SK-N-SH (cell line): ENCODE measurements around the gene GNS.

Source experiments
- EP300 ChIP-seq, 2 experiments: IDR thresholded peaks; 2 replicates each; pipeline versions ENCODE4 v1.4.0 to v1.6.1; 2012; ENCODE audit warnings: borderline replicate concordance in 1 of 2, low read depth in 1 of 2, low read length in 1 of 2
- EZH2phosphoT487 ChIP-seq: fragments of 200-600 bp; sonication (generic); IDR thresholded peaks from 2 replicates; pipeline ENCODE4 v1.6.1; 2017; ENCODE audit warnings: low read depth, mixed run types, mild to moderate bottlenecking, antibody characterized with exemption, moderate library complexity, borderline replicate concordance
- FOXM1 ChIP-seq: IDR thresholded peaks from 2 replicates; pipeline ENCODE4 v1.4.0; 2012; ENCODE audit warnings: low read depth, mild to moderate bottlenecking
- MXI1 ChIP-seq: IDR thresholded peaks from 2 replicates; pipeline ENCODE4 v1.6.1; 2012; ENCODE audit warnings: mild to moderate bottlenecking, low read depth, low read length, improper control_type of control experiment
- RAD21 ChIP-seq: IDR thresholded peaks from 2 replicates; pipeline ENCODE4 v1.6.1; 2012; ENCODE audit warnings: mild to moderate bottlenecking, low read length
- RCOR1 ChIP-seq: fragments of 150-350 bp; IDR thresholded peaks from 2 replicates; pipeline ENCODE4 v1.6.1; 2017; ENCODE audit warnings: antibody characterized with exemption, low read length
- SIN3A ChIP-seq: IDR thresholded peaks from 2 replicates; pipeline ENCODE4 v1.6.1; 2012; ENCODE audit warnings: low read depth, mild to moderate bottlenecking, low read length, moderate library complexity, borderline replicate concordance
- TAF1 ChIP-seq: IDR thresholded peaks from 2 replicates; pipeline ENCODE4 v1.6.1; 2012; ENCODE audit warnings: low read depth, mild to moderate bottlenecking, low read length, moderate library complexity, borderline replicate concordance
- TEAD4 ChIP-seq: IDR thresholded peaks from 2 replicates; pipeline ENCODE4 v1.4.0; 2012; ENCODE audit warnings: mild to moderate bottlenecking, borderline replicate concordance; ENCODE audit not compliant: insufficient read depth
- TF ChIP-seq, protein P1 (sequence below): fragments of 200-600 bp; sonication (generic); IDR thresholded peaks from 2 replicates; pipeline ENCODE4 v1.6.1; 2017; ENCODE audit warnings: antibody characterized with exemption, mild to moderate bottlenecking, moderate library complexity
- TF ChIP-seq, protein P2 (sequence below): IDR thresholded peaks from 2 replicates; pipeline ENCODE4; 2012
- TF ChIP-seq, protein P3 (sequence below): IDR thresholded peaks from 2 replicates; pipeline ENCODE4 v1.4.0; 2012; ENCODE audit warnings: low read depth, borderline replicate concordance
- TF ChIP-seq, protein P4 (sequence below): IDR thresholded peaks from 2 replicates; pipeline ENCODE4 v1.4.0; 2012; ENCODE audit warnings: low read depth

DNA sequence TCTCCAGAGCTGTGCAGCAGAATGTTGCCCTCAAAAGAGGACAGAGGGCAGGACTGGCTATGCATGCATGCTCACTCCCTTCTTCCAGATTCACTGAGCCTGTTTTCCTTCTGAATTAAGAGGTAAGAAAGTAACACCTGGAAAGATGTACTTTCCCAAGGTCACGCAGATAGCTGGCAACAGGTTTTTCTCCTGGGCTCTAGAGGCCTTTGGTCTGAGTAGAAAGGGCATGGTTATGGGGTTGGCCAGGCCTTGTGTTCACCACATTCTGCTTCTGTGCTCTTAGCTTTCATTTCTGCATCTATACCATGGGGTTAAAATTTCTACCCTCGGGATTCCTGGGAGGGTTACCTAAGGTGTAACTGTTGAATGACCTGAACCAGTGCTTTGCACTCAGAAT lies 91.4 kb downstream of the GNS start:
- TF ChIP-seq, protein P1, sequence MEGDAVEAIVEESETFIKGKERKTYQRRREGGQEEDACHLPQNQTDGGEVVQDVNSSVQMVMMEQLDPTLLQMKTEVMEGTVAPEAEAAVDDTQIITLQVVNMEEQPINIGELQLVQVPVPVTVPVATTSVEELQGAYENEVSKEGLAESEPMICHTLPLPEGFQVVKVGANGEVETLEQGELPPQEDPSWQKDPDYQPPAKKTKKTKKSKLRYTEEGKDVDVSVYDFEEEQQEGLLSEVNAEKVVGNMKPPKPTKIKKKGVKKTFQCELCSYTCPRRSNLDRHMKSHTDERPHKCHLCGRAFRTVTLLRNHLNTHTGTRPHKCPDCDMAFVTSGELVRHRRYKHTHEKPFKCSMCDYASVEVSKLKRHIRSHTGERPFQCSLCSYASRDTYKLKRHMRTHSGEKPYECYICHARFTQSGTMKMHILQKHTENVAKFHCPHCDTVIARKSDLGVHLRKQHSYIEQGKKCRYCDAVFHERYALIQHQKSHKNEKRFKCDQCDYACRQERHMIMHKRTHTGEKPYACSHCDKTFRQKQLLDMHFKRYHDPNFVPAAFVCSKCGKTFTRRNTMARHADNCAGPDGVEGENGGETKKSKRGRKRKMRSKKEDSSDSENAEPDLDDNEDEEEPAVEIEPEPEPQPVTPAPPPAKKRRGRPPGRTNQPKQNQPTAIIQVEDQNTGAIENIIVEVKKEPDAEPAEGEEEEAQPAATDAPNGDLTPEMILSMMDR = no peak
- TF ChIP-seq EZH2phosphoT487 (no peak), EP300 (IDR thresholded peaks at IDR 0.05; ENCODE audit: borderline replicate concordance in 1 of 2, low read depth in 1 of 2, low read length in 1 of 2) (no peak), MXI1 (no peak), FOXM1 (no peak), TAF1 (no peak), RCOR1 (no peak), TEAD4 (no peak), RAD21 (no peak), SIN3A (no peak)
- TF ChIP-seq, protein P2, sequence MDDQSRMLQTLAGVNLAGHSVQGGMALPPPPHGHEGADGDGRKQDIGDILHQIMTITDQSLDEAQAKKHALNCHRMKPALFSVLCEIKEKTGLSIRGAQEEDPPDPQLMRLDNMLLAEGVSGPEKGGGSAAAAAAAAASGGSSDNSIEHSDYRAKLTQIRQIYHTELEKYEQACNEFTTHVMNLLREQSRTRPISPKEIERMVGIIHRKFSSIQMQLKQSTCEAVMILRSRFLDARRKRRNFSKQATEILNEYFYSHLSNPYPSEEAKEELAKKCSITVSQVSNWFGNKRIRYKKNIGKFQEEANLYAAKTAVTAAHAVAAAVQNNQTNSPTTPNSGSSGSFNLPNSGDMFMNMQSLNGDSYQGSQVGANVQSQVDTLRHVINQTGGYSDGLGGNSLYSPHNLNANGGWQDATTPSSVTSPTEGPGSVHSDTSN = no peak
- TF ChIP-seq, protein P3, sequence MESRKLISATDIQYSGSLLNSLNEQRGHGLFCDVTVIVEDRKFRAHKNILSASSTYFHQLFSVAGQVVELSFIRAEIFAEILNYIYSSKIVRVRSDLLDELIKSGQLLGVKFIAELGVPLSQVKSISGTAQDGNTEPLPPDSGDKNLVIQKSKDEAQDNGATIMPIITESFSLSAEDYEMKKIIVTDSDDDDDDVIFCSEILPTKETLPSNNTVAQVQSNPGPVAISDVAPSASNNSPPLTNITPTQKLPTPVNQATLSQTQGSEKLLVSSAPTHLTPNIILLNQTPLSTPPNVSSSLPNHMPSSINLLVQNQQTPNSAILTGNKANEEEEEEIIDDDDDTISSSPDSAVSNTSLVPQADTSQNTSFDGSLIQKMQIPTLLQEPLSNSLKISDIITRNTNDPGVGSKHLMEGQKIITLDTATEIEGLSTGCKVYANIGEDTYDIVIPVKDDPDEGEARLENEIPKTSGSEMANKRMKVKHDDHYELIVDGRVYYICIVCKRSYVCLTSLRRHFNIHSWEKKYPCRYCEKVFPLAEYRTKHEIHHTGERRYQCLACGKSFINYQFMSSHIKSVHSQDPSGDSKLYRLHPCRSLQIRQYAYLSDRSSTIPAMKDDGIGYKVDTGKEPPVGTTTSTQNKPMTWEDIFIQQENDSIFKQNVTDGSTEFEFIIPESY = no peak
- TF ChIP-seq, protein P4, sequence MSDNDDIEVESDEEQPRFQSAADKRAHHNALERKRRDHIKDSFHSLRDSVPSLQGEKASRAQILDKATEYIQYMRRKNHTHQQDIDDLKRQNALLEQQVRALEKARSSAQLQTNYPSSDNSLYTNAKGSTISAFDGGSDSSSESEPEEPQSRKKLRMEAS = no peak
